ENCODE measurements around the gene CLDN6.

CLDN6 gene

DNA sequence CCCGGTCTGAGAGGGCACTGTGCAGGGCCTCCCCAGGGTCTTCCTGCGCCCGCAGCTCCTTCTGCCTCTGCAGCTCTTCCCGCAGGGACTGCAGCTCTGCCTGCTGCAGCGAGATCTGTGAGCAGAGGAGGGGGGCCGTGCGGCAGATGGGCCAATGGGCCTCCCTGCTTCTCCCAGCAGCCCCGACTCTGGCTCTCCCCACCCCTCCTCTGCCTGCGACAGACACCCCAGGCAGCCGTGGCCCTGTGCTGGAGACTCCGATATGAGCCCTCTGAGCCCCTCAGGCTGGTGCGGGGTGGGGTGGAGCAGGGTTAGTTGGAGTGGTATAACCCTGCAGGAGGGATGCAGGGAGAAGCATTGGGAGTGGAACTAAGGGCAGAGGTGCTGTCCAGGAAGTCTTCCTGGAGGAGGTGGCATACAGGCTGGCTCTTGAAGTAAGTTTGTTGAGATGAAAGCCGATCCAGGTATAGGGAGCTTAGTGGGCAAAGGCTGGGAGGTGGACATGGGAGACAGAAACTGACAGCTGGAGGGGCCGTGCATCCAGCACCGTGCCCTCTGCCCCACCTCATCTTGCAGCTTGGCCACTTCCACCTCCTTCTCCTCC, 10.8 kb upstream of the CLDN6 start:
- TF ChIP-seq ZNF8 (CRISPR knock-in tag; IDR thresholded peaks at IDR 0.05) (no peak), TCF4 (CRISPR knock-in tag; IDR thresholded peaks at IDR 0.05; ENCODE audit: borderline replicate concordance) (no peak), PPARA (CRISPR knock-in tag; IDR thresholded peaks at IDR 0.05; ENCODE audit: borderline replicate concordance) (no peak), ZFP30 (CRISPR knock-in tag; IDR thresholded peaks at IDR 0.05) (no peak), SNAI2 (CRISPR knock-in tag; IDR thresholded peaks at IDR 0.05) (no peak), TOX (CRISPR knock-in tag; IDR thresholded peaks at IDR 0.05; ENCODE audit: borderline replicate concordance) (no peak), ZNF565 (CRISPR knock-in tag; conservative IDR thresholded peaks at IDR 0.05; ENCODE audit: low read depth) (no peak), ZNF70 (CRISPR knock-in tag; IDR thresholded peaks at IDR 0.05) (no peak), ZFP3 (CRISPR knock-in tag; IDR thresholded peaks at IDR 0.05) (no peak), GLIS3 (CRISPR knock-in tag; IDR thresholded peaks at IDR 0.05) (no peak), ESRRG (CRISPR knock-in tag; IDR thresholded peaks at IDR 0.05) (no peak), ARNTL (CRISPR knock-in tag; IDR thresholded peaks at IDR 0.05; ENCODE audit: borderline replicate concordance, low read depth) (no peak), RARB (CRISPR knock-in tag; IDR thresholded peaks at IDR 0.05) (no peak)
- TF ChIP-seq, protein P1, sequence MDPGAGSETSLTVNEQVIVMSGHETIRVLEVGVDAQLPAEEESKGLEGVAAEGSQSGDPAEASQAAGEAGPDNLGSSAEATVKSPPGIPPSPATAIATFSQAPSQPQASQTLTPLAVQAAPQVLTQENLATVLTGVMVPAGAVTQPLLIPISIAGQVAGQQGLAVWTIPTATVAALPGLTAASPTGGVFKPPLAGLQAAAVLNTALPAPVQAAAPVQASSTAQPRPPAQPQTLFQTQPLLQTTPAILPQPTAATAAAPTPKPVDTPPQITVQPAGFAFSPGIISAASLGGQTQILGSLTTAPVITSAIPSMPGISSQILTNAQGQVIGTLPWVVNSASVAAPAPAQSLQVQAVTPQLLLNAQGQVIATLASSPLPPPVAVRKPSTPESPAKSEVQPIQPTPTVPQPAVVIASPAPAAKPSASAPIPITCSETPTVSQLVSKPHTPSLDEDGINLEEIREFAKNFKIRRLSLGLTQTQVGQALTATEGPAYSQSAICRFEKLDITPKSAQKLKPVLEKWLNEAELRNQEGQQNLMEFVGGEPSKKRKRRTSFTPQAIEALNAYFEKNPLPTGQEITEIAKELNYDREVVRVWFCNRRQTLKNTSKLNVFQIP (CRISPR knock-in tag; IDR thresholded peaks at IDR 0.05; ENCODE audit: borderline replicate concordance, low read depth): no peak
- TF ChIP-seq, protein P2, sequence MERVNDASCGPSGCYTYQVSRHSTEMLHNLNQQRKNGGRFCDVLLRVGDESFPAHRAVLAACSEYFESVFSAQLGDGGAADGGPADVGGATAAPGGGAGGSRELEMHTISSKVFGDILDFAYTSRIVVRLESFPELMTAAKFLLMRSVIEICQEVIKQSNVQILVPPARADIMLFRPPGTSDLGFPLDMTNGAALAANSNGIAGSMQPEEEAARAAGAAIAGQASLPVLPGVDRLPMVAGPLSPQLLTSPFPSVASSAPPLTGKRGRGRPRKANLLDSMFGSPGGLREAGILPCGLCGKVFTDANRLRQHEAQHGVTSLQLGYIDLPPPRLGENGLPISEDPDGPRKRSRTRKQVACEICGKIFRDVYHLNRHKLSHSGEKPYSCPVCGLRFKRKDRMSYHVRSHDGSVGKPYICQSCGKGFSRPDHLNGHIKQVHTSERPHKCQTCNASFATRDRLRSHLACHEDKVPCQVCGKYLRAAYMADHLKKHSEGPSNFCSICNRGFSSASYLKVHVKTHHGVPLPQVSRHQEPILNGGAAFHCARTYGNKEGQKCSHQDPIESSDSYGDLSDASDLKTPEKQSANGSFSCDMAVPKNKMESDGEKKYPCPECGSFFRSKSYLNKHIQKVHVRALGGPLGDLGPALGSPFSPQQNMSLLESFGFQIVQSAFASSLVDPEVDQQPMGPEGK (CRISPR knock-in tag; IDR thresholded peaks at IDR 0.05; ENCODE audit: borderline replicate concordance): no peak
- TF ChIP-seq, protein P3, sequence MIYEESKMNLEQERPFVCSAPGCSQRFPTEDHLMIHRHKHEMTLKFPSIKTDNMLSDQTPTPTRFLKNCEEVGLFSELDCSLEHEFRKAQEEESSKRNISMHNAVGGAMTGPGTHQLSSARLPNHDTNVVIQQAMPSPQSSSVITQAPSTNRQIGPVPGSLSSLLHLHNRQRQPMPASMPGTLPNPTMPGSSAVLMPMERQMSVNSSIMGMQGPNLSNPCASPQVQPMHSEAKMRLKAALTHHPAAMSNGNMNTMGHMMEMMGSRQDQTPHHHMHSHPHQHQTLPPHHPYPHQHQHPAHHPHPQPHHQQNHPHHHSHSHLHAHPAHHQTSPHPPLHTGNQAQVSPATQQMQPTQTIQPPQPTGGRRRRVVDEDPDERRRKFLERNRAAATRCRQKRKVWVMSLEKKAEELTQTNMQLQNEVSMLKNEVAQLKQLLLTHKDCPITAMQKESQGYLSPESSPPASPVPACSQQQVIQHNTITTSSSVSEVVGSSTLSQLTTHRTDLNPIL (CRISPR knock-in tag; IDR thresholded peaks at IDR 0.05; ENCODE audit: low read depth): no peak
- ATAC-seq: no peak

DNA sequence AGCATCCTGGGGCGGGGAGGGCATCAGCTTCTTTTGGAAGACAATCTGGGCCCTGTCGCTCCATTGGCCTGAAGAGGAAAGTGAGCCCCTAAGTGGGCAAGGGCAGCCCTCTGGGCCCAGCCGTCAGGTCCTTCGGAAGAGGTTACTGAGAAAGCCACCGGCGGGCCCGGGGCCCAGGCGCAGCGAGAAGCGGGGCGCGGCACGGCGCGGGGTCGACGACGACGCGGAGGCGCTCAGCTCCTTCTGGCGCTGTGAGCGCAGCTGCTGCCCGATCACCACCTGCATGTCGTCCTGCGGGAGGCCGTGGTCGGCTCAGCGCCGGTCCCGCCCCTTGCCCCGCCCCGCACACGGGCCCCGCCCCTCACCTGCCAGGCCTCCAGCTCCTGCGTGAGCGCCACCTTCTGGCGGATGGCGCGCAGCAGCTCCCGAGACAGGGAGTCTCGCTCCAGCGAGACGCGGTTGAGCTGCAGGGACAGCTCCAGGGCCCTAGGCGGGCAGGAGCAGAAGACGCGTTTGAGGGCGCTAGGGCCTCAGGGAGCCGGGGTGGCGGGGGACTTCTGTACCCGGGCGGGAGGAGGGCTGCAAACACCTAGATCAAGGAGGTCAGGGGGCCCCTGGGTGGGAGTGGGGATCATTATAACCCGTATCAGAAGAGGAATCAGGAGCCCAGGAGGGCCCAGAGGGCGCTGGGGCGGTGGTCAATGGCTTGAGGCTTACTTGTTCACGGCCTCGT, 10.2 kb upstream of the CLDN6 start:
- no peak for TF ChIP-seq TOX (CRISPR knock-in tag; IDR thresholded peaks at IDR 0.05; ENCODE audit: borderline replicate concordance)
- TF ChIP-seq ZNF8 (CRISPR knock-in tag; IDR thresholded peaks at IDR 0.05): no peak
- TF ChIP-seq, protein P1 (CRISPR knock-in tag; IDR thresholded peaks at IDR 0.05; ENCODE audit: borderline replicate concordance, low read depth): no peak
- TF ChIP-seq ARNTL (CRISPR knock-in tag; IDR thresholded peaks at IDR 0.05; ENCODE audit: borderline replicate concordance, low read depth): no peak
- TF ChIP-seq, protein P4, sequence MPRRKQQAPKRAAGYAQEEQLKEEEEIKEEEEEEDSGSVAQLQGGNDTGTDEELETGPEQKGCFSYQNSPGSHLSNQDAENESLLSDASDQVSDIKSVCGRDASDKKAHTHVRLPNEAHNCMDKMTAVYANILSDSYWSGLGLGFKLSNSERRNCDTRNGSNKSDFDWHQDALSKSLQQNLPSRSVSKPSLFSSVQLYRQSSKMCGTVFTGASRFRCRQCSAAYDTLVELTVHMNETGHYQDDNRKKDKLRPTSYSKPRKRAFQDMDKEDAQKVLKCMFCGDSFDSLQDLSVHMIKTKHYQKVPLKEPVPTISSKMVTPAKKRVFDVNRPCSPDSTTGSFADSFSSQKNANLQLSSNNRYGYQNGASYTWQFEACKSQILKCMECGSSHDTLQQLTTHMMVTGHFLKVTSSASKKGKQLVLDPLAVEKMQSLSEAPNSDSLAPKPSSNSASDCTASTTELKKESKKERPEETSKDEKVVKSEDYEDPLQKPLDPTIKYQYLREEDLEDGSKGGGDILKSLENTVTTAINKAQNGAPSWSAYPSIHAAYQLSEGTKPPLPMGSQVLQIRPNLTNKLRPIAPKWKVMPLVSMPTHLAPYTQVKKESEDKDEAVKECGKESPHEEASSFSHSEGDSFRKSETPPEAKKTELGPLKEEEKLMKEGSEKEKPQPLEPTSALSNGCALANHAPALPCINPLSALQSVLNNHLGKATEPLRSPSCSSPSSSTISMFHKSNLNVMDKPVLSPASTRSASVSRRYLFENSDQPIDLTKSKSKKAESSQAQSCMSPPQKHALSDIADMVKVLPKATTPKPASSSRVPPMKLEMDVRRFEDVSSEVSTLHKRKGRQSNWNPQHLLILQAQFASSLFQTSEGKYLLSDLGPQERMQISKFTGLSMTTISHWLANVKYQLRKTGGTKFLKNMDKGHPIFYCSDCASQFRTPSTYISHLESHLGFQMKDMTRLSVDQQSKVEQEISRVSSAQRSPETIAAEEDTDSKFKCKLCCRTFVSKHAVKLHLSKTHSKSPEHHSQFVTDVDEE (CRISPR knock-in tag; IDR thresholded peaks at IDR 0.05): no peak
- TF ChIP-seq RARB (CRISPR knock-in tag; IDR thresholded peaks at IDR 0.05): no peak
- TF ChIP-seq ESRRG (CRISPR knock-in tag; IDR thresholded peaks at IDR 0.05): no peak
- no peak for TF ChIP-seq CSDC2 (CRISPR knock-in tag; IDR thresholded peaks at IDR 0.05)
- TF ChIP-seq, protein P3 (CRISPR knock-in tag; IDR thresholded peaks at IDR 0.05; ENCODE audit: low read depth): no peak
- no peak for TF ChIP-seq BACH2 (CRISPR knock-in tag; IDR thresholded peaks at IDR 0.05; ENCODE audit: borderline replicate concordance)
- ATAC-seq: peak; percentile 8
